ENCODE data around the gene AKAP8L.

Gene AKAP8L

GRCh38 chr19:15418579-15419412 lies at the start of gene AKAP8L:
Gene AKAP8L, minus strand, starts transcription at chr19:15418988. Its CDS starts 65 bp downstream, at chr19:15418923.
- H3K4me3 Mint-ChIP-seq, result peak within 1 kb of the TSS; percentile 94 to 100 (median 98)
- no peaks in the 10 kb centered on the region for H3K9me3 Mint-ChIP-seq
- TF ChIP-seq CTCF (IDR thresholded peaks at IDR 0.05; ENCODE audit: unreplicated experiment in 3 of 3), result peak; percentile 73 to 91 (median 78)

GRCh38 chr19:15467734-15468214 lies 49.0 kb upstream of the AKAP8L start:
- Mint-ChIP-seq H3K27ac (no peak overlapping the region), H3K9me3 (peaks cover 1% of the 10 kb centered on the region), H3K4me1 (peaks cover 4% of the 10 kb centered on the region), H3K36me3 (ENCODE audit: low read depth) (no peaks in the 10 kb centered on the region), H3K4me3 (no peak overlapping the region), H3K27me3 (ENCODE audit: low read depth) (peaks cover 80% of the 10 kb centered on the region)
- TF ChIP-seq CTCF (IDR thresholded peaks at IDR 0.05; ENCODE audit: unreplicated experiment in 3 of 3), result no peak

More at GRCh38 chr19:15418579-15419412, at the start of gene AKAP8L:
- H3K27me3 Mint-ChIP-seq (ENCODE audit: low read depth), result no peaks in the 10 kb centered on the region
- H3K27ac Mint-ChIP-seq, result peak within 1 kb of the TSS; percentile 95 to 99 (median 99)
- H3K4me1 Mint-ChIP-seq, result peaks cover 60% of the 10 kb centered on the region
- H3K36me3 Mint-ChIP-seq (ENCODE audit: low read depth), result peaks cover 36% of the 10 kb centered on the region

GRCh38 chr19:15466851-15467733 lies 48.3 kb upstream of the AKAP8L start:
- Mint-ChIP-seq H3K27me3 (ENCODE audit: low read depth) (peaks cover 84% of the 10 kb centered on the region), H3K4me1 (peaks cover 4% of the 10 kb centered on the region), H3K4me3 (no peak overlapping the region), H3K36me3 (ENCODE audit: low read depth) (no peaks in the 10 kb centered on the region), H3K9me3 (no peaks in the 10 kb centered on the region), H3K27ac (no peak overlapping the region)
- TF ChIP-seq CTCF (IDR thresholded peaks at IDR 0.05; ENCODE audit: unreplicated experiment in 3 of 3), result no peak

GRCh38 chr19:15464394-15465385 lies 45.9 kb upstream of the AKAP8L start, which contains the start of gene RASAL3:
Gene RASAL3, minus strand, starts transcription at chr19:15464544. Its CDS starts 186 bp downstream, at chr19:15464358.
- Mint-ChIP-seq H3K4me3 (no peak within 1 kb of the TSS), H3K27me3 (ENCODE audit: low read depth) (peaks cover 83% of the 10 kb centered on the region), H3K36me3 (ENCODE audit: low read depth) (no peaks in the 10 kb centered on the region), H3K4me1 (peaks cover 4% of the 10 kb centered on the region), H3K27ac (no peak within 1 kb of the TSS), H3K9me3 (no peaks in the 10 kb centered on the region)
- no peak for TF ChIP-seq CTCF (IDR thresholded peaks at IDR 0.05; ENCODE audit: unreplicated experiment in 3 of 3)

- no peak for TF ChIP-seq CTCF (IDR thresholded peaks at IDR 0.05; ENCODE audit: unreplicated experiment in 3 of 3)
- H3K9me3 Mint-ChIP-seq, result no peaks in the 10 kb centered on the region
- H3K27ac Mint-ChIP-seq, result no peak overlapping the region
- H3K27me3 Mint-ChIP-seq (ENCODE audit: low read depth), result peaks cover 83% of the 10 kb centered on the region
- H3K36me3 Mint-ChIP-seq (ENCODE audit: low read depth), result no peaks in the 10 kb centered on the region
- H3K4me1 Mint-ChIP-seq, result peaks cover 4% of the 10 kb centered on the region
- H3K4me3 Mint-ChIP-seq, result no peak overlapping the region
These were observed 45.1 kb upstream of the AKAP8L start for GRCh38 chr19:15463861-15464371.
